Liver (tissue), 9 donors: Measurements from ENCODE around the gene ATP4A. TPM values are rescaled to one million over a fixed set of nuclear protein-coding genes. Genes with fewer than 3 reads are reported as not detected.

Source experiments
- DNase-seq: peaks from one replicate; pipeline ENCODE4 v3.0.0-alpha.2; 2017; ENCODE audit warnings: low spot score
- H3K27ac ChIP-seq, 2 donors: one replicate each; pipeline ENCODE4 v1.7.0; 2013; ENCODE audit warnings: inconsistent platforms in 2 of 2, low read length in 2 of 2, control low read depth in 1 of 2, low read depth in 1 of 2, mild to moderate bottlenecking in 1 of 2
- H3K27me3 ChIP-seq, 4 donors: one replicate each; pipeline versions ENCODE4 v1.6.1 to v1.7.0; 2013; ENCODE audit warnings: low read length in 3 of 4, inconsistent platforms in 1 of 4, mild to moderate bottlenecking in 1 of 4, moderate library complexity in 1 of 4; ENCODE audit not compliant: control insufficient read depth in 4 of 4, insufficient read depth in 4 of 4
- H3K36me3 ChIP-seq, 4 donors: one replicate each; pipeline versions ENCODE4 v1.6.1 to v1.7.0; 2013; ENCODE audit warnings: low read length in 3 of 4, mild to moderate bottlenecking in 3 of 4, low read depth in 1 of 4, moderate library complexity in 1 of 4; ENCODE audit not compliant: control insufficient read depth in 4 of 4, insufficient read depth in 3 of 4
- H3K4me1 ChIP-seq, 4 donors: one replicate each; pipeline versions ENCODE4 v1.6.1 to v1.7.0; 2013; ENCODE audit warnings: low read length in 3 of 4, mild to moderate bottlenecking in 3 of 4, moderate library complexity in 1 of 4; ENCODE audit not compliant: control insufficient read depth in 4 of 4, insufficient read depth in 4 of 4
- H3K4me3 ChIP-seq, 3 donors: one replicate each; pipeline versions ENCODE4 v1.6.1 to v1.7.0; 2013; ENCODE audit warnings: low read length in 3 of 3, control low read depth in 1 of 3, low read depth in 1 of 3, mild to moderate bottlenecking in 1 of 3
- H3K9ac ChIP-seq, 2 donors: one replicate each; pipeline ENCODE4 v1.7.0; 2013; ENCODE audit warnings: low read length in 2 of 2, mild to moderate bottlenecking in 2 of 2, moderate library complexity in 2 of 2, control low read depth in 1 of 2, low read depth in 1 of 2
- H3K9me3 ChIP-seq, 4 donors: one replicate each; pipeline versions ENCODE4 v1.6.1 to v1.7.0; 2013; ENCODE audit warnings: low read length in 3 of 4; ENCODE audit not compliant: control insufficient read depth in 4 of 4
- EGR1 ChIP-seq, 2 donors: IDR thresholded peaks; 2 replicates each; pipeline ENCODE4 v1.6.1; 2016 to 2018; ENCODE audit warnings: antibody characterized with exemption in 2 of 2, low read depth in 2 of 2
- FOXA1 ChIP-seq: IDR thresholded peaks from 2 replicates; pipeline ENCODE4 v1.6.1; 2016; ENCODE audit warnings: antibody characterized with exemption
- FOXA2 ChIP-seq: IDR thresholded peaks from 2 replicates; pipeline ENCODE4 v1.6.1; 2016; ENCODE audit warnings: antibody characterized with exemption
- GABPA ChIP-seq, 2 donors: IDR thresholded peaks in 1 of 2; conservative IDR thresholded peaks in 1 of 2; 2 replicates each; pipeline ENCODE4 v1.6.1; 2016; ENCODE audit warnings: antibody characterized with exemption in 2 of 2, mild to moderate bottlenecking in 1 of 2, moderate library complexity in 1 of 2
- HNF4A ChIP-seq, 2 donors: conservative IDR thresholded peaks; 2 replicates each; pipeline ENCODE4 v1.6.1; 2016; ENCODE audit warnings: antibody characterized with exemption in 2 of 2, mild to moderate bottlenecking in 2 of 2
- HNF4G ChIP-seq: IDR thresholded peaks from 2 replicates; pipeline ENCODE4 v1.6.1; 2016; ENCODE audit warnings: antibody characterized with exemption
- JUND ChIP-seq, 2 donors: IDR thresholded peaks; 2 replicates each; pipeline ENCODE4 v1.6.1; 2016; ENCODE audit warnings: antibody characterized with exemption in 2 of 2
- NR2F2 ChIP-seq: IDR thresholded peaks from 2 replicates; pipeline ENCODE4 v1.6.1; 2016; ENCODE audit warnings: antibody characterized with exemption
- RAD21 ChIP-seq, 2 donors: IDR thresholded peaks; 2 replicates each; pipeline ENCODE4 v1.6.1; 2016; ENCODE audit warnings: antibody characterized with exemption in 2 of 2, mild to moderate bottlenecking in 2 of 2
- RXRA ChIP-seq, 2 donors: IDR thresholded peaks; 2 replicates each; pipeline ENCODE4 v1.6.1; 2017 to 2018; ENCODE audit warnings: antibody characterized with exemption in 2 of 2, mild to moderate bottlenecking in 1 of 2
- SP1 ChIP-seq: IDR thresholded peaks from 2 replicates; pipeline ENCODE4 v1.6.1; 2018; ENCODE audit warnings: antibody characterized with exemption, mild to moderate bottlenecking
- TAF1 ChIP-seq: conservative IDR thresholded peaks from 2 replicates; pipeline ENCODE4 v1.6.1; 2016; ENCODE audit warnings: antibody characterized with exemption, mild to moderate bottlenecking
- YY1 ChIP-seq: IDR thresholded peaks from 2 replicates; pipeline ENCODE4 v1.6.1; 2016; ENCODE audit warnings: antibody characterized with exemption, mild to moderate bottlenecking
- WGBS: extraction: QIAGEN DNeasy Blood & Tissue Kit; methylation state at CpG from one replicate; pipeline ENCODE4 v1.1.7; 2013; 5-methylcytosine and 5-hydroxymethylcytosine counted together
- polyA plus RNA-seq, 2 donors: library from polyadenylated mRNA; stranded (reverse) in 1 of 2; unstranded in 1 of 2; fragments of 200-250 nt in 1 of 2; fragments of >200 nt in 1 of 2; fragmentation: Nextera tagmentation in 1 of 2; extraction: Ambion mirVana in 1 of 2; gene quantifications; one replicate each; pipeline versions ENCODE4 v1.2.1 to v1.2.3, GENCODE V29; 2013 to 2015
- total RNA-seq, 2 donors: library from RNA; depleted of rRNA; stranded (reverse); fragments of >200 nt; gene quantifications; one replicate each; pipeline ENCODE4 v1.2.3, GENCODE V29; 2014
- TF ChIP-seq, protein P1 (sequence below): IDR thresholded peaks from 2 replicates; pipeline ENCODE4 v1.6.1; 2016; ENCODE audit warnings: antibody characterized with exemption
- TF ChIP-seq, protein P2 (sequence below): IDR thresholded peaks from 2 replicates; pipeline ENCODE4 v1.6.1; 2016; ENCODE audit warnings: antibody characterized with exemption
- TF ChIP-seq, protein P3 (sequence below): IDR thresholded peaks from 2 replicates; pipeline ENCODE4 v1.6.1; 2016; ENCODE audit warnings: antibody characterized with exemption
- TF ChIP-seq, protein P4 (sequence below): fragments of 150-350 bp; IDR thresholded peaks from 2 replicates; pipeline ENCODE4 v1.5.1; 2017; ENCODE audit warnings: improper control_type of control experiment, low read depth, low read length; ENCODE audit not compliant: missing input control
- TF ChIP-seq, protein P5 (sequence below): IDR thresholded peaks from 2 replicates; pipeline ENCODE4 v1.6.1; 2016; ENCODE audit warnings: antibody characterized with exemption, mild to moderate bottlenecking
- donor health status: healthy.
- donor health status: healthy.
- donor health status: healthy.
- donor health status: healthy.
- donor health status: healthy.

Gene ATP4A
- total and polyA plus RNA-seq, 4 donors, result not detected

DNA sequence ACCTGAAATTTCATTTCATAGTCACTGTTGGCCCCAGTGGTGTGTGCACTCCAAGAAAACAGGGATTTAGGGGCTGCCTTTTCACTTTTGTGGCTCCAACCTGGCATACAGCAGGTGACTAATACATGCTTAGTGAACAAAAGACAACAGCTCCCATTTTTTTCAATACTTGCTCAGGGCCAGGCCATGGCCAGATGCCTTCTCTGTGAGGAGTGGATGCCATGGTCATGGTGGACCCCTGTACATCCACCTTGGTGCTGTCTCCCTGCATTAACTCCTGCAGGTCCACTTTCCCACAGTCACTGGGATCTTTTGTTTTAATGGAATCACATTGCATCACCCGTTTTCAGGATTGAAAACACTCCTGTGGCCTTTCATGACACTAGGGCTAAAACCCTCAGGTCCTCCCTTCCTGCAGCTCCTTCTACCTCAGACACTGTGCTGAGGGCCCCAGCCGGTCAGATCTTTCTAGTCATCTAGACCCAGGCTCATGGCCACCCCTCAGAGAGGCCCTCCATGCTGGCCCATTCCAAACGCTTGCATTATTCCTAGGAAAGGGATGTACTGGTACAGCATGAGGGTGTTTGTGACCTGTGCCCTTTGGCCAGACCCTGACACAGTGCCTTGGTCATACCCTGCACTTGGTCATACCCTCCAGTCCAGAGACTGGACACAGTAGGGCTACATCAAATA is 19.2 kb downstream of the ATP4A start:
- Histone ChIP-seq H3K4me1 (peaks cover 0 to 20% (median 14%) of the 10 kb centered on the region in 4 donors), H3K9me3 (no peaks in the 10 kb centered on the region), H3K4me3 (peak overlapping the region; percentile 83 to 88 (median 85)), H3K36me3 (no peaks in the 10 kb centered on the region), H3K27me3 (no peaks in the 10 kb centered on the region), H3K9ac (no peak overlapping the region), H3K27ac (no peak overlapping the region)
- WGBS, result 89% methylated on average over 3 of the region's 3 CpGs
- DNase-seq, result no peak
- no peak for TF ChIP-seq SP1
- TF ChIP-seq, protein P1, sequence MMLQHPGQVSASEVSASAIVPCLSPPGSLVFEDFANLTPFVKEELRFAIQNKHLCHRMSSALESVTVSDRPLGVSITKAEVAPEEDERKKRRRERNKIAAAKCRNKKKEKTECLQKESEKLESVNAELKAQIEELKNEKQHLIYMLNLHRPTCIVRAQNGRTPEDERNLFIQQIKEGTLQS, result no peak
- TF ChIP-seq, protein P2, sequence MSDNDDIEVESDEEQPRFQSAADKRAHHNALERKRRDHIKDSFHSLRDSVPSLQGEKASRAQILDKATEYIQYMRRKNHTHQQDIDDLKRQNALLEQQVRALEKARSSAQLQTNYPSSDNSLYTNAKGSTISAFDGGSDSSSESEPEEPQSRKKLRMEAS, result no peak
- TF ChIP-seq NR2F2, result no peak
- no peak for TF ChIP-seq TAF1
- no peak for TF ChIP-seq EGR1 (IDR thresholded peaks at IDR 0.05; ENCODE audit: low read depth in 2 of 2)
- TF ChIP-seq, protein P3, sequence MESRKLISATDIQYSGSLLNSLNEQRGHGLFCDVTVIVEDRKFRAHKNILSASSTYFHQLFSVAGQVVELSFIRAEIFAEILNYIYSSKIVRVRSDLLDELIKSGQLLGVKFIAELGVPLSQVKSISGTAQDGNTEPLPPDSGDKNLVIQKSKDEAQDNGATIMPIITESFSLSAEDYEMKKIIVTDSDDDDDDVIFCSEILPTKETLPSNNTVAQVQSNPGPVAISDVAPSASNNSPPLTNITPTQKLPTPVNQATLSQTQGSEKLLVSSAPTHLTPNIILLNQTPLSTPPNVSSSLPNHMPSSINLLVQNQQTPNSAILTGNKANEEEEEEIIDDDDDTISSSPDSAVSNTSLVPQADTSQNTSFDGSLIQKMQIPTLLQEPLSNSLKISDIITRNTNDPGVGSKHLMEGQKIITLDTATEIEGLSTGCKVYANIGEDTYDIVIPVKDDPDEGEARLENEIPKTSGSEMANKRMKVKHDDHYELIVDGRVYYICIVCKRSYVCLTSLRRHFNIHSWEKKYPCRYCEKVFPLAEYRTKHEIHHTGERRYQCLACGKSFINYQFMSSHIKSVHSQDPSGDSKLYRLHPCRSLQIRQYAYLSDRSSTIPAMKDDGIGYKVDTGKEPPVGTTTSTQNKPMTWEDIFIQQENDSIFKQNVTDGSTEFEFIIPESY, result no peak
- no peak for TF ChIP-seq HNF4G
- no peak for TF ChIP-seq JUND (IDR thresholded peaks at IDR 0.05)
- TF ChIP-seq, protein P4, sequence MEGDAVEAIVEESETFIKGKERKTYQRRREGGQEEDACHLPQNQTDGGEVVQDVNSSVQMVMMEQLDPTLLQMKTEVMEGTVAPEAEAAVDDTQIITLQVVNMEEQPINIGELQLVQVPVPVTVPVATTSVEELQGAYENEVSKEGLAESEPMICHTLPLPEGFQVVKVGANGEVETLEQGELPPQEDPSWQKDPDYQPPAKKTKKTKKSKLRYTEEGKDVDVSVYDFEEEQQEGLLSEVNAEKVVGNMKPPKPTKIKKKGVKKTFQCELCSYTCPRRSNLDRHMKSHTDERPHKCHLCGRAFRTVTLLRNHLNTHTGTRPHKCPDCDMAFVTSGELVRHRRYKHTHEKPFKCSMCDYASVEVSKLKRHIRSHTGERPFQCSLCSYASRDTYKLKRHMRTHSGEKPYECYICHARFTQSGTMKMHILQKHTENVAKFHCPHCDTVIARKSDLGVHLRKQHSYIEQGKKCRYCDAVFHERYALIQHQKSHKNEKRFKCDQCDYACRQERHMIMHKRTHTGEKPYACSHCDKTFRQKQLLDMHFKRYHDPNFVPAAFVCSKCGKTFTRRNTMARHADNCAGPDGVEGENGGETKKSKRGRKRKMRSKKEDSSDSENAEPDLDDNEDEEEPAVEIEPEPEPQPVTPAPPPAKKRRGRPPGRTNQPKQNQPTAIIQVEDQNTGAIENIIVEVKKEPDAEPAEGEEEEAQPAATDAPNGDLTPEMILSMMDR, result no peak
- TF ChIP-seq HNF4A (conservative IDR thresholded peaks at IDR 0.05), result no peak
- TF ChIP-seq FOXA1, result no peak
- no peak for TF ChIP-seq RAD21 (IDR thresholded peaks at IDR 0.05)
- TF ChIP-seq YY1, result no peak
- TF ChIP-seq, protein P5, sequence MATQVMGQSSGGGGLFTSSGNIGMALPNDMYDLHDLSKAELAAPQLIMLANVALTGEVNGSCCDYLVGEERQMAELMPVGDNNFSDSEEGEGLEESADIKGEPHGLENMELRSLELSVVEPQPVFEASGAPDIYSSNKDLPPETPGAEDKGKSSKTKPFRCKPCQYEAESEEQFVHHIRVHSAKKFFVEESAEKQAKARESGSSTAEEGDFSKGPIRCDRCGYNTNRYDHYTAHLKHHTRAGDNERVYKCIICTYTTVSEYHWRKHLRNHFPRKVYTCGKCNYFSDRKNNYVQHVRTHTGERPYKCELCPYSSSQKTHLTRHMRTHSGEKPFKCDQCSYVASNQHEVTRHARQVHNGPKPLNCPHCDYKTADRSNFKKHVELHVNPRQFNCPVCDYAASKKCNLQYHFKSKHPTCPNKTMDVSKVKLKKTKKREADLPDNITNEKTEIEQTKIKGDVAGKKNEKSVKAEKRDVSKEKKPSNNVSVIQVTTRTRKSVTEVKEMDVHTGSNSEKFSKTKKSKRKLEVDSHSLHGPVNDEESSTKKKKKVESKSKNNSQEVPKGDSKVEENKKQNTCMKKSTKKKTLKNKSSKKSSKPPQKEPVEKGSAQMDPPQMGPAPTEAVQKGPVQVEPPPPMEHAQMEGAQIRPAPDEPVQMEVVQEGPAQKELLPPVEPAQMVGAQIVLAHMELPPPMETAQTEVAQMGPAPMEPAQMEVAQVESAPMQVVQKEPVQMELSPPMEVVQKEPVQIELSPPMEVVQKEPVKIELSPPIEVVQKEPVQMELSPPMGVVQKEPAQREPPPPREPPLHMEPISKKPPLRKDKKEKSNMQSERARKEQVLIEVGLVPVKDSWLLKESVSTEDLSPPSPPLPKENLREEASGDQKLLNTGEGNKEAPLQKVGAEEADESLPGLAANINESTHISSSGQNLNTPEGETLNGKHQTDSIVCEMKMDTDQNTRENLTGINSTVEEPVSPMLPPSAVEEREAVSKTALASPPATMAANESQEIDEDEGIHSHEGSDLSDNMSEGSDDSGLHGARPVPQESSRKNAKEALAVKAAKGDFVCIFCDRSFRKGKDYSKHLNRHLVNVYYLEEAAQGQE, result no peak
- no peak for TF ChIP-seq FOXA2
- no peak for TF ChIP-seq RXRA (IDR thresholded peaks at IDR 0.05)
- TF ChIP-seq GABPA (IDR thresholded peaks at IDR 0.05 in 1 of 2, conservative IDR thresholded peaks at IDR 0.05 in 1 of 2), result no peak
